ENCODE data around the gene ZBTB34.

- TF ChIP-seq CTCF (IDR thresholded peaks at IDR 0.05) (no peak), POLR2A (IDR thresholded peaks at IDR 0.05) (no peak)
Measured at GRCh38 chr9:126886034-126886822, 25.8 kb downstream of the ZBTB34 start.
